Muscle of leg (tissue), 11 donors: ENCODE data around the gene CTF1. TPM values are rescaled to one million over a fixed set of nuclear protein-coding genes. Genes with fewer than 3 reads are reported as not detected.

Experiments
- DNase-seq: peaks from one replicate; pipeline ENCODE4 v3.0.0; 2013
- H3K27ac ChIP-seq: one replicate; pipeline ENCODE4 v1.5.1; 2013; ENCODE audit warnings: mild to moderate bottlenecking, low read length, control low read depth
- H3K27me3 ChIP-seq: one replicate; pipeline ENCODE4 v1.6.1; 2013; ENCODE audit warnings: low read length; ENCODE audit not compliant: control insufficient read depth, insufficient read depth
- H3K36me3 ChIP-seq: one replicate; pipeline ENCODE4 v1.6.1; 2013; ENCODE audit warnings: low read length; ENCODE audit not compliant: control insufficient read depth, insufficient read depth
- H3K4me1 ChIP-seq: one replicate; pipeline ENCODE4 v1.6.1; 2013; ENCODE audit warnings: low read length; ENCODE audit not compliant: control insufficient read depth, insufficient read depth
- H3K4me3 ChIP-seq: one replicate; pipeline ENCODE4 v1.5.1; 2013; ENCODE audit warnings: low read length, control low read depth
- H3K9me3 ChIP-seq: replicated peaks from 2 replicates; pipeline ENCODE4 v1.6.1; 2013; ENCODE audit warnings: low read depth, low read length; ENCODE audit not compliant: control insufficient read depth
- WGBS: methylation state at CpG from one replicate; pipeline ENCODE4 v1.1.5; 2013; ENCODE audit warnings: missing lambda C conversion rate; ENCODE audit not compliant: insufficient coverage; 5-methylcytosine and 5-hydroxymethylcytosine counted together
- polyA plus RNA-seq, 8 donors: library from polyadenylated mRNA; unstranded; fragments of 120-200 nt; gene quantifications; one replicate each; pipeline versions ENCODE4 v1.2.1 to v1.2.3, GENCODE V29; 2013; ENCODE audit warnings: inconsistent platforms in 1 of 8, low replicate concordance in 1 of 8; ENCODE audit not compliant: insufficient read length in 8 of 8, insufficient read depth in 1 of 8
- total RNA-seq: library from RNA; stranded (reverse); fragments of 120-200 nt; gene quantifications from one replicate; pipeline ENCODE4 v1.2.4, GENCODE V29; 2013

CTF1 gene
- total and polyA plus RNA-seq, 9 donors: 1.7 to 11.9 (median 9.7) TPM

- H3K27ac ChIP-seq: peak overlapping the region; percentile 93
- H3K4me3 ChIP-seq: peak overlapping the region; percentile 84
- 5% methylated on average over 23 of the region's 44 CpGs for WGBS
- peak; percentile 98 for DNase-seq
- H3K9me3 ChIP-seq: no peaks in the 10 kb centered on the region
- peaks cover 37% of the 10 kb centered on the region for H3K4me1 ChIP-seq
- H3K27me3 ChIP-seq: no peaks in the 10 kb centered on the region
- peaks cover 19% of the 10 kb centered on the region for H3K36me3 ChIP-seq
These were observed 51.6 kb downstream of the CTF1 start for GRCh38 chr16:30947859-30948666.

GRCh38 chr16:30948667-30949649 lies 52.5 kb downstream of the CTF1 start, which contains the start of gene ORAI3:
Gene ORAI3 (plus strand): TSS chr16:30949068. CDS start chr16:30949290, 222 bp downstream.
- DNase-seq: peak; percentile 87
- under 1% methylated on average over 58 of the region's 70 CpGs for WGBS
- Histone ChIP-seq H3K4me3 (peak within 1 kb of the TSS; percentile 84), H3K36me3 (peaks cover 13% of the 10 kb centered on the region), H3K27me3 (no peaks in the 10 kb centered on the region), H3K27ac (peak within 1 kb of the TSS; percentile 93), H3K4me1 (peaks cover 46% of the 10 kb centered on the region), H3K9me3 (no peaks in the 10 kb centered on the region)

- Histone ChIP-seq H3K27ac (peak overlapping the region; percentile 93), H3K9me3 (no peaks in the 10 kb centered on the region), H3K27me3 (no peaks in the 10 kb centered on the region), H3K36me3 (peaks cover 11% of the 10 kb centered on the region), H3K4me3 (peak overlapping the region; percentile 84), H3K4me1 (peaks cover 49% of the 10 kb centered on the region)
- WGBS: 2% methylated on average over 20 of the region's 21 CpGs
- peak; percentile 92 for DNase-seq
These were observed 53.5 kb downstream of the CTF1 start for GRCh38 chr16:30949650-30950515.

GRCh38 chr16:30950516-30951065 lies 54.2 kb downstream of the CTF1 start:
- peak; percentile 39 for DNase-seq
- H3K4me1 ChIP-seq: peaks cover 49% of the 10 kb centered on the region

GRCh38 chr16:30951193-30951592 lies 54.8 kb downstream of the CTF1 start:
- DNase-seq: peak; percentile 43
- no peak overlapping the region for H3K27ac ChIP-seq
- no peaks in the 10 kb centered on the region for H3K9me3 ChIP-seq
- H3K4me3 ChIP-seq: no peak overlapping the region
- peaks cover 49% of the 10 kb centered on the region for H3K4me1 ChIP-seq
- no CpG with 5 or more reads among the region's 1 CpG for WGBS
- peaks cover 8% of the 10 kb centered on the region for H3K36me3 ChIP-seq
- no peaks in the 10 kb centered on the region for H3K27me3 ChIP-seq

More at GRCh38 chr16:30950516-30951065, 54.2 kb downstream of the CTF1 start:
- Histone ChIP-seq H3K27me3 (no peaks in the 10 kb centered on the region), H3K9me3 (no peaks in the 10 kb centered on the region), H3K27ac (peak overlapping the region; percentile 71), H3K4me3 (no peak overlapping the region), H3K36me3 (peaks cover 8% of the 10 kb centered on the region)
- WGBS: 61% methylated on average over 4 of the region's 8 CpGs

- H3K4me1 ChIP-seq: peaks cover 51% of the 10 kb centered on the region
- DNase-seq: peak; percentile 79
- H3K4me3 ChIP-seq: no peak overlapping the region
- peaks cover 8% of the 10 kb centered on the region for H3K36me3 ChIP-seq
- no peaks in the 10 kb centered on the region for H3K9me3 ChIP-seq
- H3K27me3 ChIP-seq: no peaks in the 10 kb centered on the region
- 11% methylated on average over 2 of the region's 3 CpGs for WGBS
- H3K27ac ChIP-seq: no peak overlapping the region
These were observed 55.3 kb downstream of the CTF1 start for GRCh38 chr16:30951750-30952149.

GRCh38 chr16:30953111-30953510 lies 56.7 kb downstream of the CTF1 start:
- no peak for DNase-seq
- Histone ChIP-seq H3K36me3 (peaks cover 8% of the 10 kb centered on the region), H3K4me3 (no peak overlapping the region), H3K27me3 (no peaks in the 10 kb centered on the region), H3K4me1 (peaks cover 47% of the 10 kb centered on the region), H3K27ac (no peak overlapping the region), H3K9me3 (no peaks in the 10 kb centered on the region)
- WGBS: 75% methylated on average over 4 of the region's 9 CpGs
